Fibroblast of lung (primary cell): ENCODE measurements around the gene EGLN3.

Source experiments
- EZH2 ChIP-seq: IDR thresholded peaks from 2 replicates; pipeline ENCODE4 v1.5.1; 2012; ENCODE audit warnings: low read length, control low read depth, mild to moderate bottlenecking; ENCODE audit errors: missing control alignments
- TF ChIP-seq, protein P1 (sequence below), 2 donors: IDR thresholded peaks in 1 of 2; conservative IDR thresholded peaks in 1 of 2; 1 replicate in 1 of 2; 2 replicates in 1 of 2; pipeline ENCODE4 v1.5.1; 2011 to 2012; ENCODE audit warnings: low read length in 2 of 2, control low read depth in 1 of 2, inconsistent platforms in 1 of 2, low read depth in 1 of 2, mild to moderate bottlenecking in 1 of 2

DNA sequence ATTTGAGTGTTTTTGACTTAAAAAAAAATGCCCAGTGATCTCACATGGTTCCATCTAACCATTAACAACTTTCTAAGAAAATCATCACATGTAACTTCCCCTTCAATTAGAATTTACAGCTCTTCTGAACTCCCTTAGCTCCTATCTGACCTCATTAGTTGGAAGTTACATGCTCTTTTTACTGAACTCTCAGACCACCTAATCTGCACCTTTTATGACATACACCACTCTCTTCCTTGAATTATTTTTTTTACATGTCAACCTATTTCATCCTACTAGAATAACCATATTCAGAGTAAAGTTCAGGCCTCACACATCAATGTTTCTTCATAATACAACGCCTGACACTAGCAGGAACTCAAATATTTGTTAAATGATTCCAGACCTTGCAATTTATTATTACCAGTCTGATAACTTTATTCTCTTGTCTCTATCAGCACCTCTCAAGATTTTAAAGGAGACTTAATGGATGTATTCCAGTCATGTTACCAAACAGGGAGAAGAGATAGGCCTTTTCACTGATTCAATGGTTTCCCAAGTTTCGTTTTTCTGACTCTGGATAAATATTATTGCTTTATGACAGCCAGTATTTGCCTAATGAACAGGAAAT is 21.0 kb downstream of the EGLN3 start:
- TF ChIP-seq, protein P1, sequence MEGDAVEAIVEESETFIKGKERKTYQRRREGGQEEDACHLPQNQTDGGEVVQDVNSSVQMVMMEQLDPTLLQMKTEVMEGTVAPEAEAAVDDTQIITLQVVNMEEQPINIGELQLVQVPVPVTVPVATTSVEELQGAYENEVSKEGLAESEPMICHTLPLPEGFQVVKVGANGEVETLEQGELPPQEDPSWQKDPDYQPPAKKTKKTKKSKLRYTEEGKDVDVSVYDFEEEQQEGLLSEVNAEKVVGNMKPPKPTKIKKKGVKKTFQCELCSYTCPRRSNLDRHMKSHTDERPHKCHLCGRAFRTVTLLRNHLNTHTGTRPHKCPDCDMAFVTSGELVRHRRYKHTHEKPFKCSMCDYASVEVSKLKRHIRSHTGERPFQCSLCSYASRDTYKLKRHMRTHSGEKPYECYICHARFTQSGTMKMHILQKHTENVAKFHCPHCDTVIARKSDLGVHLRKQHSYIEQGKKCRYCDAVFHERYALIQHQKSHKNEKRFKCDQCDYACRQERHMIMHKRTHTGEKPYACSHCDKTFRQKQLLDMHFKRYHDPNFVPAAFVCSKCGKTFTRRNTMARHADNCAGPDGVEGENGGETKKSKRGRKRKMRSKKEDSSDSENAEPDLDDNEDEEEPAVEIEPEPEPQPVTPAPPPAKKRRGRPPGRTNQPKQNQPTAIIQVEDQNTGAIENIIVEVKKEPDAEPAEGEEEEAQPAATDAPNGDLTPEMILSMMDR (conservative IDR thresholded peaks at IDR 0.05 in 1 of 2, IDR thresholded peaks at IDR 0.05 in 1 of 2; ENCODE audit: low read depth in 1 of 2, low read length in 2 of 2): no peak
- no peak for TF ChIP-seq EZH2
